ENCODE results near the gene PARK7.

DNA sequence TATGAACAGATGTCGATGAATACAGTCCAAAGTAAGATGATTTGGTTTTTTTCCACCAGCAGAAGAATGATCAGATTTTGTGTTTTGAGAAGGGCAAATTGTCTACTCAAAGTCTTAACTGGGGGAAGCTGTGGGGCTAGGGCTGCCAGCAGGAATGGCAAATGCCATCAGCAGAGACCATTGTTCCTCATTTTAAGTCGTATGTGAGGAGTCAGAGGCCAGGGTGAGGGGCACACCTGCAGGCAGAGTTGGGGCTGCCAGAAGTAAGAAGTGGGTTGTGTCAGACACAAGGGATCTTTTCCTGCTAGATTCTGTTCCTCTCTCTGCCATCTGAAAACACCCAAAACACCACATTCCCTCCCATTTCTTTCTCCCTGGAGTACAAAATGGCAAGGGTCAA, 8.7 kb downstream of the PARK7 start:
- TF ChIP-seq, protein P1, sequence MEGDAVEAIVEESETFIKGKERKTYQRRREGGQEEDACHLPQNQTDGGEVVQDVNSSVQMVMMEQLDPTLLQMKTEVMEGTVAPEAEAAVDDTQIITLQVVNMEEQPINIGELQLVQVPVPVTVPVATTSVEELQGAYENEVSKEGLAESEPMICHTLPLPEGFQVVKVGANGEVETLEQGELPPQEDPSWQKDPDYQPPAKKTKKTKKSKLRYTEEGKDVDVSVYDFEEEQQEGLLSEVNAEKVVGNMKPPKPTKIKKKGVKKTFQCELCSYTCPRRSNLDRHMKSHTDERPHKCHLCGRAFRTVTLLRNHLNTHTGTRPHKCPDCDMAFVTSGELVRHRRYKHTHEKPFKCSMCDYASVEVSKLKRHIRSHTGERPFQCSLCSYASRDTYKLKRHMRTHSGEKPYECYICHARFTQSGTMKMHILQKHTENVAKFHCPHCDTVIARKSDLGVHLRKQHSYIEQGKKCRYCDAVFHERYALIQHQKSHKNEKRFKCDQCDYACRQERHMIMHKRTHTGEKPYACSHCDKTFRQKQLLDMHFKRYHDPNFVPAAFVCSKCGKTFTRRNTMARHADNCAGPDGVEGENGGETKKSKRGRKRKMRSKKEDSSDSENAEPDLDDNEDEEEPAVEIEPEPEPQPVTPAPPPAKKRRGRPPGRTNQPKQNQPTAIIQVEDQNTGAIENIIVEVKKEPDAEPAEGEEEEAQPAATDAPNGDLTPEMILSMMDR (IDR thresholded peaks at IDR 0.05; ENCODE audit: insufficient read depth, low read length): no peak
- TF ChIP-seq GABPA (IDR thresholded peaks at IDR 0.05; ENCODE audit: low read depth) (no peak), POLR2AphosphoS5 (IDR thresholded peaks at IDR 0.05; ENCODE audit: low read depth) (no peak)
